HepG2 (cell line): ENCODE measurements around the gene DLEC1. TPM values are rescaled to one million over a fixed set of nuclear protein-coding genes. Genes with fewer than 3 reads are reported as not detected.

Source experiments
- ATRX ChIP-seq: sonication (generic); formaldehyde crosslinking; IDR thresholded peaks from 2 replicates; pipeline ENCODE4 v1.4.0; 2020; ENCODE audit warnings: missing genetic modification reagents, borderline replicate concordance
- GABPB1 ChIP-seq: IDR thresholded peaks from 2 replicates; pipeline ENCODE4 v1.6.1; 2016; ENCODE audit warnings: mild to moderate bottlenecking, missing genetic modification reagents, moderate library complexity, missing compliant biosample characterization
- HNF4G ChIP-seq, 2 experiments: sonication (generic) in 1 of 2; formaldehyde crosslinking in 1 of 2; IDR thresholded peaks; 2 replicates each; pipeline versions ENCODE4 v1.4.0 to v1.6.1; 2011 to 2020; ENCODE audit warnings: borderline replicate concordance in 2 of 2, low read depth in 2 of 2, mild to moderate bottlenecking in 2 of 2, low read length in 1 of 2, missing genetic modification reagents in 1 of 2, moderate library complexity in 1 of 2
- PTBP1 ChIP-seq: fragments of 200-400 bp; formaldehyde crosslinking; IDR thresholded peaks from 2 replicates; pipeline ENCODE4 v1.6.1; 2018; ENCODE audit warnings: low read length, low read depth; ENCODE audit not compliant: poor library complexity, severe bottlenecking
- SMAD1 ChIP-seq: sonication (generic); formaldehyde crosslinking; IDR thresholded peaks from 2 replicates; pipeline ENCODE4 v1.4.0; 2020; ENCODE audit warnings: missing genetic modification reagents, low read depth, mild to moderate bottlenecking, borderline replicate concordance
- SP4 ChIP-seq: sonication (generic); formaldehyde crosslinking; IDR thresholded peaks from 2 replicates; pipeline ENCODE4 v1.8.1; 2023; ENCODE audit warnings: mild to moderate bottlenecking, missing genetic modification reagents
- XBP1 ChIP-seq: sonication (generic); formaldehyde crosslinking; IDR thresholded peaks from 2 replicates; pipeline ENCODE4 v1.5.0; 2020; ENCODE audit warnings: missing genetic modification reagents
- ZFP36L2 ChIP-seq: sonication (generic); formaldehyde crosslinking; IDR thresholded peaks from 2 replicates; pipeline ENCODE4 v1.4.0; 2020; ENCODE audit warnings: missing genetic modification reagents
- ZNF430 ChIP-seq: sonication (generic); formaldehyde crosslinking; IDR thresholded peaks from 2 replicates; pipeline ENCODE4 v1.9.0; 2021; ENCODE audit warnings: mild to moderate bottlenecking, missing genetic modification reagents
- ZNF484 ChIP-seq: sonication (generic); formaldehyde crosslinking; IDR thresholded peaks from 2 replicates; pipeline ENCODE4 v1.5.1; 2020; ENCODE audit warnings: mild to moderate bottlenecking, low read depth, missing genetic modification reagents, borderline replicate concordance
- ZNF737 ChIP-seq: sonication (generic); formaldehyde crosslinking; IDR thresholded peaks from 2 replicates; pipeline ENCODE4 v1.5.0; 2020; ENCODE audit warnings: missing genetic modification reagents, mild to moderate bottlenecking, borderline replicate concordance
- ZNF891 ChIP-seq: sonication (generic); formaldehyde crosslinking; IDR thresholded peaks from 2 replicates; pipeline ENCODE4 v1.5.0; 2020; ENCODE audit warnings: mild to moderate bottlenecking, missing genetic modification reagents
- ZSCAN20 ChIP-seq: sonication (generic); formaldehyde crosslinking; IDR thresholded peaks from 2 replicates; pipeline ENCODE4 v1.4.0; 2020; ENCODE audit warnings: missing genetic modification reagents, mild to moderate bottlenecking, borderline replicate concordance
- polyA plus RNA-seq, 8 experiments: library from polyadenylated mRNA; depleted of rRNA in 3 of 8; stranded (reverse) in 7 of 8; unstranded in 1 of 8; fragments of >200 nt; fragmentation: Illumina TruSeq in 4 of 8; extraction: Trizol in 4 of 8; gene quantifications; 2 replicates each; pipeline versions ENCODE4 v1.2.1 to v1.2.3, GENCODE V29; 2011 to 2016; ENCODE audit warnings: low read depth in 4 of 8, missing spikeins in 1 of 8, mixed read lengths in 1 of 8; ENCODE audit not compliant: insufficient read depth in 1 of 8
- total RNA-seq, 5 experiments: library from RNA; depleted of rRNA; stranded (reverse); fragments of >200 nt; fragmentation: Illumina TruSeq; extraction: Trizol; gene quantifications; 2 replicates each; pipeline ENCODE4 v1.2.3, GENCODE V29; 2016; ENCODE audit warnings: low read depth in 1 of 5
- TF ChIP-seq, protein P1 (sequence below): sonication (generic); formaldehyde crosslinking; IDR thresholded peaks from 2 replicates; pipeline ENCODE4 v1.5.0; 2020; ENCODE audit warnings: mild to moderate bottlenecking, missing genetic modification reagents, borderline replicate concordance
- TF ChIP-seq, protein P2 (sequence below): sonication (generic); formaldehyde crosslinking; IDR thresholded peaks from 2 replicates; pipeline ENCODE4 v1.4.0; 2020; ENCODE audit warnings: missing genetic modification reagents, borderline replicate concordance
- TF ChIP-seq, protein P3 (sequence below): sonication (generic); formaldehyde crosslinking; IDR thresholded peaks from 2 replicates; pipeline ENCODE4 v1.5.0; 2020; ENCODE audit warnings: missing genetic modification reagents, mild to moderate bottlenecking, borderline replicate concordance
- TF ChIP-seq, protein P4 (sequence below): sonication (generic); formaldehyde crosslinking; IDR thresholded peaks from 2 replicates; pipeline ENCODE4 v1.5.1; 2020; ENCODE audit warnings: mild to moderate bottlenecking, missing genetic modification reagents, borderline replicate concordance

Gene DLEC1
- total and polyA plus RNA-seq, 2 of the 13 experiments (the other 11 are each of a cell fraction or from before 2014, with no cell fraction given): 0.09 TPM; not detected in 1

DNA sequence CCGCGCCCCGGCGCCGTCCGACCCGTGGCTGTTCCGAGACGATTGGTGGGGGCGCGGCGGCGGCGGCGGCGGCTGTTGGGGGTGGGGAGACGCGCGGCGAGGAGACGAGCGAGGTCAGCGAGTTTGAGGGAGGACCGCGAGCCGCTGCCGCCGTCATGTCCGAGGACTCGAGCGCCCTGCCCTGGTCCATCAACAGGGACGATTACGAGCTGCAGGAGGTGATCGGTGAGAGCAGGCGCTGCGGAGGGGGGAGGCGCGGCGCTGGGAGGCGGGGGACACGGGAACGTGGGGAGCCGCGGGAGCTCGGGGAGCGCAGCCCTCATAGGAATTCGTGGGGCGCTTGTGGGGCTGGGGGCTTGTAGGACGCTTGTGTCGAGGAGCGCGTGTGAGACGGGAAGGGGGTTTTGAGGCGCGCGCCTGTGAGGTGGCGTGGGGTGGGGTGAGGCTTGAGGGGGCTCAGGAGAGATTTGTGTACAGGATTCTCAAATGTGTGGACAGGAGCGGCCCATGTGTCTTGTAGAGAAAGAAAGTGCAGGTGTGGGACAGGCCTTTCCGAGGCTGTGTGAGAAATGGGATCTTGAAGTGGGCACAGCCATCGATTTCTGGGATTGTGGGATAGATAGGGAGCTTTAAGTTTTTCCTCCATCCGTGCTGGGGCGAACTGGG, 126.8 kb downstream of the DLEC1 start (continued):
- TF ChIP-seq, protein P1, sequence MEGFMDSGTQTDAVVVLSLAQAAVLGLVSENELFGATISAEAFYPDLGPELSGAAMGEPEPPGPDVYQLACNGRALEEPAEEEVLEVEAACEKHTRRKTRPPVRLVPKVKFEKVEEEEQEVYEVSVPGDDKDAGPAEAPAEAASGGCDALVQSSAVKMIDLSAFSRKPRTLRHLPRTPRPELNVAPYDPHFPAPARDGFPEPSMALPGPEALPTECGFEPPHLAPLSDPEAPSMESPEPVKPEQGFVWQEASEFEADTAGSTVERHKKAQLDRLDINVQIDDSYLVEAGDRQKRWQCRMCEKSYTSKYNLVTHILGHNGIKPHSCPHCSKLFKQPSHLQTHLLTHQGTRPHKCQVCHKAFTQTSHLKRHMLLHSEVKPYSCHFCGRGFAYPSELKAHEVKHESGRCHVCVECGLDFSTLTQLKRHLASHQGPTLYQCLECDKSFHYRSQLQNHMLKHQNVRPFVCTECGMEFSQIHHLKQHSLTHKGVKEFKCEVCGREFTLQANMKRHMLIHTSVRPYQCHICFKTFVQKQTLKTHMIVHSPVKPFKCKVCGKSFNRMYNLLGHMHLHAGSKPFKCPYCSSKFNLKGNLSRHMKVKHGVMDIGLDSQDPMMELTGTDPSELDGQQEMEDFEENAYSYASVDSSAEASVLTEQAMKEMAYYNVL (CRISPR knock-in tag): no peak; the same call in 1 of the 2 replicates
- TF ChIP-seq SP4 (CRISPR knock-in tag): no peak
- TF ChIP-seq ZFP36L2: no peak
- TF ChIP-seq, protein P2, sequence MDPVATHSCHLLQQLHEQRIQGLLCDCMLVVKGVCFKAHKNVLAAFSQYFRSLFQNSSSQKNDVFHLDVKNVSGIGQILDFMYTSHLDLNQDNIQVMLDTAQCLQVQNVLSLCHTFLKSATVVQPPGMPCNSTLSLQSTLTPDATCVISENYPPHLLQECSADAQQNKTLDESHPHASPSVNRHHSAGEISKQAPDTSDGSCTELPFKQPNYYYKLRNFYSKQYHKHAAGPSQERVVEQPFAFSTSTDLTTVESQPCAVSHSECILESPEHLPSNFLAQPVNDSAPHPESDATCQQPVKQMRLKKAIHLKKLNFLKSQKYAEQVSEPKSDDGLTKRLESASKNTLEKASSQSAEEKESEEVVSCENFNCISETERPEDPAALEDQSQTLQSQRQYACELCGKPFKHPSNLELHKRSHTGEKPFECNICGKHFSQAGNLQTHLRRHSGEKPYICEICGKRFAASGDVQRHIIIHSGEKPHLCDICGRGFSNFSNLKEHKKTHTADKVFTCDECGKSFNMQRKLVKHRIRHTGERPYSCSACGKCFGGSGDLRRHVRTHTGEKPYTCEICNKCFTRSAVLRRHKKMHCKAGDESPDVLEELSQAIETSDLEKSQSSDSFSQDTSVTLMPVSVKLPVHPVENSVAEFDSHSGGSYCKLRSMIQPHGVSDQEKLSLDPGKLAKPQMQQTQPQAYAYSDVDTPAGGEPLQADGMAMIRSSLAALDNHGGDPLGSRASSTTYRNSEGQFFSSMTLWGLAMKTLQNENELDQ (CRISPR knock-in tag): no peak
- TF ChIP-seq ATRX: no peak
- no peak for TF ChIP-seq ZNF891 (CRISPR knock-in tag)
- no peak for TF ChIP-seq PTBP1
- no peak for TF ChIP-seq ZNF484 (CRISPR knock-in tag)
- no peak for TF ChIP-seq ZSCAN20 (CRISPR knock-in tag)
- no peak for TF ChIP-seq SMAD1 (CRISPR knock-in tag)
- TF ChIP-seq GABPB1 (CRISPR knock-in tag): no peak
- no peak for TF ChIP-seq XBP1 (CRISPR knock-in tag)
- no peak for TF ChIP-seq ZNF430 (CRISPR knock-in tag)
- TF ChIP-seq, protein P3, sequence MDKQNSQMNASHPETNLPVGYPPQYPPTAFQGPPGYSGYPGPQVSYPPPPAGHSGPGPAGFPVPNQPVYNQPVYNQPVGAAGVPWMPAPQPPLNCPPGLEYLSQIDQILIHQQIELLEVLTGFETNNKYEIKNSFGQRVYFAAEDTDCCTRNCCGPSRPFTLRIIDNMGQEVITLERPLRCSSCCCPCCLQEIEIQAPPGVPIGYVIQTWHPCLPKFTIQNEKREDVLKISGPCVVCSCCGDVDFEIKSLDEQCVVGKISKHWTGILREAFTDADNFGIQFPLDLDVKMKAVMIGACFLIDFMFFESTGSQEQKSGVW: no peak
- TF ChIP-seq, protein P4, sequence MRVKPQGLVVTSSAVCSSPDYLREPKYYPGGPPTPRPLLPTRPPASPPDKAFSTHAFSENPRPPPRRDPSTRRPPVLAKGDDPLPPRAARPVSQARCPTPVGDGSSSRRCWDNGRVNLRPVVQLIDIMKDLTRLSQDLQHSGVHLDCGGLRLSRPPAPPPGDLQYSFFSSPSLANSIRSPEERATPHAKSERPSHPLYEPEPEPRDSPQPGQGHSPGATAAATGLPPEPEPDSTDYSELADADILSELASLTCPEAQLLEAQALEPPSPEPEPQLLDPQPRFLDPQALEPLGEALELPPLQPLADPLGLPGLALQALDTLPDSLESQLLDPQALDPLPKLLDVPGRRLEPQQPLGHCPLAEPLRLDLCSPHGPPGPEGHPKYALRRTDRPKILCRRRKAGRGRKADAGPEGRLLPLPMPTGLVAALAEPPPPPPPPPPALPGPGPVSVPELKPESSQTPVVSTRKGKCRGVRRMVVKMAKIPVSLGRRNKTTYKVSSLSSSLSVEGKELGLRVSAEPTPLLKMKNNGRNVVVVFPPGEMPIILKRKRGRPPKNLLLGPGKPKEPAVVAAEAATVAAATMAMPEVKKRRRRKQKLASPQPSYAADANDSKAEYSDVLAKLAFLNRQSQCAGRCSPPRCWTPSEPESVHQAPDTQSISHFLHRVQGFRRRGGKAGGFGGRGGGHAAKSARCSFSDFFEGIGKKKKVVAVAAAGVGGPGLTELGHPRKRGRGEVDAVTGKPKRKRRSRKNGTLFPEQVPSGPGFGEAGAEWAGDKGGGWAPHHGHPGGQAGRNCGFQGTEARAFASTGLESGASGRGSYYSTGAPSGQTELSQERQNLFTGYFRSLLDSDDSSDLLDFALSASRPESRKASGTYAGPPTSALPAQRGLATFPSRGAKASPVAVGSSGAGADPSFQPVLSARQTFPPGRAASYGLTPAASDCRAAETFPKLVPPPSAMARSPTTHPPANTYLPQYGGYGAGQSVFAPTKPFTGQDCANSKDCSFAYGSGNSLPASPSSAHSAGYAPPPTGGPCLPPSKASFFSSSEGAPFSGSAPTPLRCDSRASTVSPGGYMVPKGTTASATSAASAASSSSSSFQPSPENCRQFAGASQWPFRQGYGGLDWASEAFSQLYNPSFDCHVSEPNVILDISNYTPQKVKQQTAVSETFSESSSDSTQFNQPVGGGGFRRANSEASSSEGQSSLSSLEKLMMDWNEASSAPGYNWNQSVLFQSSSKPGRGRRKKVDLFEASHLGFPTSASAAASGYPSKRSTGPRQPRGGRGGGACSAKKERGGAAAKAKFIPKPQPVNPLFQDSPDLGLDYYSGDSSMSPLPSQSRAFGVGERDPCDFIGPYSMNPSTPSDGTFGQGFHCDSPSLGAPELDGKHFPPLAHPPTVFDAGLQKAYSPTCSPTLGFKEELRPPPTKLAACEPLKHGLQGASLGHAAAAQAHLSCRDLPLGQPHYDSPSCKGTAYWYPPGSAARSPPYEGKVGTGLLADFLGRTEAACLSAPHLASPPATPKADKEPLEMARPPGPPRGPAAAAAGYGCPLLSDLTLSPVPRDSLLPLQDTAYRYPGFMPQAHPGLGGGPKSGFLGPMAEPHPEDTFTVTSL (CRISPR knock-in tag): no peak
- TF ChIP-seq ZNF737 (CRISPR knock-in tag): no peak
- TF ChIP-seq HNF4G (IDR thresholded peaks at IDR 0.05; ENCODE audit: borderline replicate concordance, low read depth, low read length): no peak
- no peak for TF ChIP-seq HNF4G (CRISPR knock-in tag; IDR thresholded peaks at IDR 0.05; ENCODE audit: borderline replicate concordance, low read depth)
